ENCODE data around the gene ABHD13. TPM values are rescaled to one million over a fixed set of nuclear protein-coding genes. Genes with fewer than 3 reads are reported as not detected.
A peak's percentile ranks its signal among the peaks of the same experiment; 100 is the strongest.
"Not testable (repeated sequence)": the region's sequence is repeated elsewhere in the genome, so short reads cannot be mapped to it uniquely, and the experiment has no call there.

The ABHD13 gene
- total RNA-seq, 1 donor from 2014 or later: 8.7 TPM

DNA sequence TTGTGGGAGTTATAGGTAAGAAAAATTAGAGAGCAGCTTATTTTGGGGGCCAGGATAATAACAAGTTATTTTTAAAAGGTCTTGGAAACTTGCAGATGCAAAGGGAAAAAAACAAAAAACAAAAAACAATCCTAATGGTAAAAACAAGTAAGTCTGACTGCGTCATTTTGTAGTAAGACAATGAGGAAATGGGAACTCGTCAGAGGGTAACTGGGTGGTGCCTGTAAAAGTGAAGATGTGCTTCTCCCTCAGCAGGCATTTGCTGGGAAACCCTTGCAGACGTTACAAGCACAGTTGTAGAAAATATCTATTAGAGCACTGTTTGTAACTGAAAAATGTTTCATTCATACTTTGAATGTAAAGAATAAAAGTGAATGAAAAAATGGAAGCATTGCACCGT lies 49.2 kb downstream of the ABHD13 start:
- TF ChIP-seq, protein P1, sequence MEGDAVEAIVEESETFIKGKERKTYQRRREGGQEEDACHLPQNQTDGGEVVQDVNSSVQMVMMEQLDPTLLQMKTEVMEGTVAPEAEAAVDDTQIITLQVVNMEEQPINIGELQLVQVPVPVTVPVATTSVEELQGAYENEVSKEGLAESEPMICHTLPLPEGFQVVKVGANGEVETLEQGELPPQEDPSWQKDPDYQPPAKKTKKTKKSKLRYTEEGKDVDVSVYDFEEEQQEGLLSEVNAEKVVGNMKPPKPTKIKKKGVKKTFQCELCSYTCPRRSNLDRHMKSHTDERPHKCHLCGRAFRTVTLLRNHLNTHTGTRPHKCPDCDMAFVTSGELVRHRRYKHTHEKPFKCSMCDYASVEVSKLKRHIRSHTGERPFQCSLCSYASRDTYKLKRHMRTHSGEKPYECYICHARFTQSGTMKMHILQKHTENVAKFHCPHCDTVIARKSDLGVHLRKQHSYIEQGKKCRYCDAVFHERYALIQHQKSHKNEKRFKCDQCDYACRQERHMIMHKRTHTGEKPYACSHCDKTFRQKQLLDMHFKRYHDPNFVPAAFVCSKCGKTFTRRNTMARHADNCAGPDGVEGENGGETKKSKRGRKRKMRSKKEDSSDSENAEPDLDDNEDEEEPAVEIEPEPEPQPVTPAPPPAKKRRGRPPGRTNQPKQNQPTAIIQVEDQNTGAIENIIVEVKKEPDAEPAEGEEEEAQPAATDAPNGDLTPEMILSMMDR (IDR thresholded peaks at IDR 0.05; ENCODE audit: partially characterized antibody, unreplicated experiment): no peak
- no peaks in the 10 kb centered on the region for H3K36me3 Mint-ChIP-seq (ENCODE audit: unreplicated experiment)
- H3K4me3 Mint-ChIP-seq (ENCODE audit: unreplicated experiment): no peak overlapping the region
- peaks cover 15% of the 10 kb centered on the region for H3K4me1 Mint-ChIP-seq (ENCODE audit: low read depth, unreplicated experiment)
- DNase-seq: no peak
- no peaks in the 10 kb centered on the region for H3K27me3 Mint-ChIP-seq (ENCODE audit: unreplicated experiment)
- no peak overlapping the region for H3K27ac Mint-ChIP-seq (ENCODE audit: unreplicated experiment)
- H3K9me3 Mint-ChIP-seq (ENCODE audit: unreplicated experiment): no peaks in the 10 kb centered on the region

DNA sequence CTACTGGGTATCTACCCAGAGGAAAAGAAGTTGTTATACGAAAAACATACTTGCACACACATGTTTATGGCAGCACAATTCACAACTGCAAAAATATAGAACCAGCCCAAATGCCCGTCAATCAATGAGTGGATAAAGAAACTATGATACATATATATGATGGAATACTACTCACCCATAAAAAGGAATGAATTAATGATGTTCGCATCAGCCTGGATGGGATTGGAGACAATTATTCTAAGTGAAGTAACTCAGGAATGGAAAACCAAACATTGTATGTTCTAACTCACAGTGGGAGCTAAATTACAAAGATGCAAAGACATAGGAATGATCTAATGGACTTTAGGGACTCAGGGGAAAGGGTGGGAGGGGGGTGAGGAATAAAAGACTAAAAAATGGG lies 49.7 kb downstream of the ABHD13 start:
- not testable (repeated sequence) for H3K27me3 Mint-ChIP-seq (ENCODE audit: unreplicated experiment); H3K27ac Mint-ChIP-seq (ENCODE audit: unreplicated experiment); H3K4me3 Mint-ChIP-seq (ENCODE audit: unreplicated experiment); DNase-seq; H3K9me3 Mint-ChIP-seq (ENCODE audit: unreplicated experiment); H3K36me3 Mint-ChIP-seq (ENCODE audit: unreplicated experiment)
- H3K4me1 Mint-ChIP-seq (ENCODE audit: low read depth, unreplicated experiment): peaks cover 15% of the 10 kb centered on the region

DNA sequence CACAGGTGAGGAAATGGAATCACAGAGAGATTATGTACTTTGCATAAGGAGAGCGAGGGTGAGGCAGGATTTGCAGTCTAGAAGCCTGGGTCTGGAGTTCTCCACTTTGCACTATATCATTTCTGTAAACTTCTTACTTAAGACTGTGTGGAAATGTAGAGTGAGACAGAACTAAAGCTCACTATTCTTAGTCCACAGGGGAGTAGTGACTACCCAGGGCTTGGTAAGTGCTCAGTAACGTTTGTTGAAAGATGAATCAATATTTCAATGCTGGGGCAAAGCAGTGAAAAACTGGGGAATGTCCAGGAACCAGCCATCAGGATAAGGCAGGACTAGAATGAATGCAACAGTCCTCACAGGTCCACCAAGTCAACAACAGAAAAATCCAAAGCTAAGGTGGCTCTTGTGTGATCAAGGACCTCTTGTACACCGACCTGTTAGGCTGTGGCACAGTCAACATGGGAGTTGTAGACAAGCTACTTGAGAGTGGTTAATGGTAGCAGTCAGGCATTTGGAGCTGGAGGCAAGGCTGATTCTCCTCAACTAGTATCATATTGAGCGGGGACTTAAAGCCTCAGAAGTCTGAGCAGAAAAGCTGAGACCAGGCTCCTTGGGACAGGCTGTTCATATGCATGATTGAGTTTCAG lies 50.4 kb downstream of the ABHD13 start:
- Mint-ChIP-seq H3K27ac (ENCODE audit: unreplicated experiment) (no peak overlapping the region), H3K4me3 (ENCODE audit: unreplicated experiment) (no peak overlapping the region), H3K36me3 (ENCODE audit: unreplicated experiment) (no peaks in the 10 kb centered on the region), H3K4me1 (ENCODE audit: low read depth, unreplicated experiment) (peaks cover 15% of the 10 kb centered on the region), H3K27me3 (ENCODE audit: unreplicated experiment) (no peaks in the 10 kb centered on the region), H3K9me3 (ENCODE audit: unreplicated experiment) (no peaks in the 10 kb centered on the region)
- TF ChIP-seq, protein P1 (IDR thresholded peaks at IDR 0.05; ENCODE audit: partially characterized antibody, unreplicated experiment): no peak
- no peak for DNase-seq

DNA sequence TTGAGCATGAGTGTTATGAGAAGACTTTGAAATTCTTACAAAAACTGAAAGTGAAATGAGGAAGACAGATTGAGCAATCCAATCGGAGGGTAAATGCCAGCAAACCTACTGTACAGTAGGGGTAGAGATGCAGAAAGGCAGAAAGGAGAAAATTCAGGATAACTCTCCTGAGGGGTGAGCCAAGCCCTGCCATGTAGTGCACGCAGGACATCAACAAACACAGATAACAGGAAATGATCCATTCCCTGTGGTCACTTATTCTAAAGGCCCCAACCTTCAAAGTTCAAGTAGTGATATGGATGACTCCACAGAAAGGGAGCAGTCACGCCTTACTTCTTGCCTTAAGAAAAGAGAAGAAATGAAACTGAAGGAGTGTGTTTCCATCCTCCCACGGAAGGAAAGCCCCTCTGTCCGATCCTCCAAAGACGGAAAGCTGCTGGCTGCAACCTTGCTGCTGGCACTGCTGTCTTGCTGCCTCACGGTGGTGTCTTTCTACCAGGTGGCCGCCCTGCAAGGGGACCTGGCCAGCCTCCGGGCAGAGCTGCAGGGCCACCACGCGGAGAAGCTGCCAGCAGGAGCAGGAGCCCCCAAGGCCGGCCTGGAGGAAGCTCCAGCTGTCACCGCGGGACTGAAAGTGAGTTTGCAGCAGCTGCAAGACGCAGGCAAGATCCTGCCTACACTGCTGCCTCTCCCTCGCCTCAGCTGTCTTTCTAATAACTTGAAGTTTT lies 51.6 kb downstream of the ABHD13 start, which contains the start of gene TNFSF13B:
Gene TNFSF13B (plus strand): TSS at position 118 of the 728 bp plus-strand sequence. CDS start 178 bp downstream, at position 296.
- TF ChIP-seq, protein P1 (IDR thresholded peaks at IDR 0.05; ENCODE audit: partially characterized antibody, unreplicated experiment): no peak
- H3K27ac Mint-ChIP-seq (ENCODE audit: unreplicated experiment): no peak within 1 kb of the TSS
- H3K4me3 Mint-ChIP-seq (ENCODE audit: unreplicated experiment): peak within 1 kb of the TSS; percentile 32
- peaks cover 13% of the 10 kb centered on the region for H3K4me1 Mint-ChIP-seq (ENCODE audit: low read depth, unreplicated experiment)
- DNase-seq: peak; percentile 59
- H3K9me3 Mint-ChIP-seq (ENCODE audit: unreplicated experiment): no peaks in the 10 kb centered on the region
- H3K36me3 Mint-ChIP-seq (ENCODE audit: unreplicated experiment): no peaks in the 10 kb centered on the region
- H3K27me3 Mint-ChIP-seq (ENCODE audit: unreplicated experiment): no peaks in the 10 kb centered on the region

DNA sequence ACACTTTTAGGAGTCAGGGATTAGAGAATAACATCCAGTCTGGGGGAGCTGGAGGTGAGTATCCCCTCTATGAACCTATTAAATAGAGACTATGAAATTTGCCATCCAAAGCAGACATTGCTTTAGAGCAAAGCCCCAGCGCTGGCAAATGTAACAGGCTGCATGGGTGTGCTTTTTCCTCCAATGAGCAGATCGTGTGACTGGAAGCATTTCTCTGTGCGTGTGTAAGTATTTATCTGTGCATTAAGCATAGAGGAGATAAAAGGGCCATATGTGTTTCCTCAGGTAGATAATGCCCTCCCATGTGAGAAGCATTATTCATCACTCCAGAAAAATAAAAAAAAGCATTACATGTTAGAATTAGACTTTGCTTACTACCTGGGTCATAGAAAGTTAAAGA lies 52.2 kb downstream of the ABHD13 start:
- H3K4me1 Mint-ChIP-seq (ENCODE audit: low read depth, unreplicated experiment): peaks cover 13% of the 10 kb centered on the region
- no peaks in the 10 kb centered on the region for H3K27me3 Mint-ChIP-seq (ENCODE audit: unreplicated experiment)
- no peak overlapping the region for H3K27ac Mint-ChIP-seq (ENCODE audit: unreplicated experiment)
- H3K4me3 Mint-ChIP-seq (ENCODE audit: unreplicated experiment): no peak overlapping the region
- no peak for DNase-seq
- H3K36me3 Mint-ChIP-seq (ENCODE audit: unreplicated experiment): no peaks in the 10 kb centered on the region
- no peaks in the 10 kb centered on the region for H3K9me3 Mint-ChIP-seq (ENCODE audit: unreplicated experiment)
- TF ChIP-seq, protein P1 (IDR thresholded peaks at IDR 0.05; ENCODE audit: partially characterized antibody, unreplicated experiment): no peak
